Heart left ventricle (tissue), 13 donors: ENCODE data around the gene LAT.

Experiments
- CTCF ChIP-seq, 12 donors: fragments of 200-600 bp; sonication (generic) in 4 of 12; IDR thresholded peaks; one replicate each; pipeline versions ENCODE4 v1.5.0 to v1.8.0; 2018 to 2022; ENCODE audit warnings: antibody characterized with exemption in 12 of 12, mild to moderate bottlenecking in 5 of 12
- POLR2A ChIP-seq, 2 donors: fragments of 450-650 bp; IDR thresholded peaks; one replicate each; pipeline ENCODE4 v1.6.1; 2017; ENCODE audit warnings: antibody characterized with exemption in 2 of 2, mild to moderate bottlenecking in 2 of 2, moderate library complexity in 2 of 2
- donor health status: ischemic (EF 13 %, LVEDD 7.1; RV severe dilation, severe dysfunction).
- donor health status: DM: no; HTN: yes; CAD: no.
- donor health status: DM: no; HTN: no; CAD: no.
- donor health status: ischemic (EF 25% LVEDD 6.9; RV normal size, moderate dysfunction).
- donor health status: ischemic (EF 25% LVEDD 5.7; RV mildly dilated, moderate dysfunction).
- donor health status: ischemic (EF 35%, LVEDD 5.7; RV mildly dilated, moderate dysfunction).
- donor health status: nonischemic (EF 11% LVEDD 7.7; RV severe dilation, severe dysfunction).
- donor health status: DM: yes; HTN: yes; CAD: no.
- donor health status: PGD.
- donor health status: ischemic (EF 29% LVEDD 5.4; RV normal size, mild dysfunction).
- donor health status: nonischemic (EF 23%, LVEDD 6.1; RV moderate dilation, normal function).

- no peak for TF ChIP-seq CTCF (IDR thresholded peaks at IDR 0.05)
- no peak for TF ChIP-seq POLR2A (IDR thresholded peaks at IDR 0.05)
Measured at GRCh38 chr16:28982418-28982817, 2.4 kb upstream of the LAT start.
